Measurements from ENCODE around the gene MCAT.

GRCh38 chr22:43156413-43156812 lies 13.2 kb upstream of the MCAT start:
- TF ChIP-seq CTCF (IDR thresholded peaks at IDR 0.05) (no peak), POLR2AphosphoS5 (IDR thresholded peaks at IDR 0.05) (no peak), POLR2A (IDR thresholded peaks at IDR 0.05) (no peak)

Data from breast epithelium (tissue), 3 donors.